LNCAP (cell line): ENCODE data around the gene MYT1.

Source experiments
- CTCF ChIP-seq: fragments of 450-650 bp; IDR thresholded peaks from 2 replicates; pipeline ENCODE4 v1.5.1; 2017; ENCODE audit warnings: mild to moderate bottlenecking

The MYT1 gene

DNA sequence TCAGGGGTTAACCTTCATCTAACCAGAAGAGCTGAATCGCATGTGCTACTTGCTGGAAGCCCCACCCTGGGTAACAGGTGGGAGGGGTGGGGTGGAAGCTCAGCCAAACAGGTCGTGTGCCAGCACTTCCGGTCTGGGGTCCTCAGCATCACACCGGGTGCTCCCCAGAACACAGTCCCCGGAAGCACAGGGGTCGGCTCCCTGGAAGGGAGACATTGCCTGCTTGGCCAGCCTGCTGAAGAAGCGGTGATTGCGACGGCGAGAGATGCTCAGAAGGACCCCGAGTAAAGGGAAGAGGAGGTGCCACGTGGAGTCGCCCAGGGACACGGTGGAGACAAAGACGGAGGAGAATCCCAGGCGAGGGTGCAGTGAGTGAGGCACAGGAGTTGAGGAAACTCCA, 36.5 kb downstream of the MYT1 start:
- no peak for TF ChIP-seq CTCF

DNA sequence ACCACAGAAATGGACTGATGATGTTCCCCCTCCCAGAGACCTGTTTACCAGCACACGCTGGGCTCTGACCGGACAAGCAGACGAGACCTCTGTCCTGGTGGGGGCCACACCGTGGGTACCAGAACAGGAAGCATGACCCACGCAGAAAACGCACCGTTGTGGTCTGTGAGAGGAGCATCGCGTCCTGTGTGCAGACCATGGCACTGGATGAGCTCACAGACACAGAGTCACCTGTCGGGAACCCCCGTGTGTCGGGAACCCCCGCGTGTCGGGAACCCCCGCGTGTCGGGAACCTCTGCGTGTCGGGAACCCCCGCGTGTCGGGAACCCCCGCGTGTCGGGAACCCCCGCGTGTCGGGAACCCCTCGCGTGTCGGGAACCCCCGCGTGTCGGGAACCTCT, 37.4 kb downstream of the MYT1 start:
- no peak for TF ChIP-seq CTCF

GRCh38 chr20:64203037-64203777, 39.0 kb downstream of the MYT1 start:
- no peak for TF ChIP-seq CTCF

DNA sequence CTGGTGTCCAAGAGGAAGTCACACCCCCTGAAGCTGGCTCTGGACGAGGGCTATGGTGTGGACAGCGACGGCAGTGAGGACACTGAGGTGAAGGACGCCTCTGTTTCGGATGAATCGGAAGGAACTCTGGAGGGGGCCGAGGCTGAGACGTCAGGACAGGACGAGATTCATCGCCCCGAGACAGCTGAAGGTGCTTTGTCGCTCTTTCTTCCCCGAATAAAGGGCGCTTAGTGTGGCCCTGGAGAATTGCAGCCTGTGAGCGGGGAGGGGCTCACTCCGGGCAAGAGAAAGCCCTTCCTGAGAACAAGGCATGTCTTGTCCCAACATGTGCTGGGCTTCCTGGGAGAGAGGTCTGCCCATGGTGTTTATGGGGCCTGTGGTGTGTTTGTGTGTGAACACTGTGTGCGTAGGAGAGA, 41.4 kb downstream of the MYT1 start:
- no peak for TF ChIP-seq CTCF

- no peak for TF ChIP-seq CTCF
These were observed 42.4 kb downstream of the MYT1 start for GRCh38 chr20:64206614-64207013.

- TF ChIP-seq CTCF: no peak
These were observed 43.7 kb downstream of the MYT1 start for GRCh38 chr20:64207641-64208590.

DNA sequence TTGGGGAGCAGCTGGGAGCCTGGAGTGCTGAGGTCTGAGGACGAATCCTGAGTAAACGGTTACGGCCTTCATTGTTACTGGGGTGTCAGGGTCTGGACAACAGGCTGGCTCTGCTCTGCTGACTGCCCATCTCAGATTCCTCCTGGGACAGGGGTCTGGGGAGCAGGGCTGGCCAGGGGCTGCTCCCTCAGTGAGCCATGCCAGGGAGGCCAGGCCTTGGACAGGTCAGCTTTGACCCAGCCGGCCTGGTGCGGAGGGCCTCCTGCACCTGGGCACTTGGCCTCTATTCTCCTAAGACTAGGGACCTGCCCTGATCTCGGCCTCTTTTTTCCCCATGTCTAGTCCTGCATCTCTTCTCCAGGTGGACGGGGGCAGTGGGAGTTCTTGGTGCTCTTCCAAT, 44.9 kb downstream of the MYT1 start:
- TF ChIP-seq CTCF: no peak
